Adrenal gland (tissue), 5 donors: ENCODE data around the gene GRHL3.

ENCODE experiments used
- POLR2A ChIP-seq, 2 donors: fragments of 450-650 bp; IDR thresholded peaks; one replicate each; pipeline ENCODE4 v1.6.1; 2017; ENCODE audit warnings: antibody characterized with exemption in 2 of 2, mild to moderate bottlenecking in 2 of 2, moderate library complexity in 1 of 2
- TF ChIP-seq, protein P1 (sequence below), 6 experiments: fragments of 450-650 bp in 4 of 6; fragments of 200-600 bp in 2 of 6; sonication (generic) in 1 of 6; IDR thresholded peaks; 1 replicate in 5 of 6; 2 replicates in 1 of 6; pipeline versions ENCODE4 v1.5.1 to v1.8.0; 2016 to 2021; ENCODE audit warnings: antibody characterized with exemption in 6 of 6, mild to moderate bottlenecking in 2 of 6, moderate library complexity in 1 of 6
- donor health status: DM: no; HTN: no; CAD: no.

DNA sequence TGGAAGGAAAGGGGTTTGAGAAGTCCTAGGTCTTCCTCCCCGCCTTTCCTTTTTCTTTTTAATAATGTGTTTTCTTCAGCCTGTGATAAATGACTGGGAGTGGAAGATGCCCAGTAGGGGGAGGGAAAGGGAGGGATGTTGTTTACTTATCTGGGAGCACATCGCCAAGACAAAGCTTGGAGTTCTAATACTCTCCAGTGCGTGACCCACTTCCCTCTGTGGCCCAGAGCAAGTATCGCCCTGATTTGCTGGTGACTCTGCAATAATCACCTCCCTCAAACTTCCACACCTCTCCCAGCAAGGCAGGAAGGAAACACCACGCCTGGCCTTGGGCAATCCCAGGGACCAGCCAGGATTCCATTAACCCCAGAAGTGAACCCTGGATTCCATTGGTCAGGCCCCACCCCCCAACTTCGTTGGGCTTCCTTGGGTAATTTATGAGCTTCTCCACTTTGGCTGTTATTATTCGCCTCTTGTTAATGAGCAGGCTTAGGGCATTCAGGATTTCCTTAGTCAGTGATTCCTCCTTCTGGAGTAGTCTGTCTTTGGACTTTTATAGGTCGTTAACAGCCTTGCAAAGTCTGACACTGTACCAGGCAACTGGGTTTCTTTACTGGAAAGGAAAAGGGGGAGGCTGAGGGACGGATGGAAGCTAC lies 24.3 kb upstream of the GRHL3 start:
- TF ChIP-seq, protein P1, sequence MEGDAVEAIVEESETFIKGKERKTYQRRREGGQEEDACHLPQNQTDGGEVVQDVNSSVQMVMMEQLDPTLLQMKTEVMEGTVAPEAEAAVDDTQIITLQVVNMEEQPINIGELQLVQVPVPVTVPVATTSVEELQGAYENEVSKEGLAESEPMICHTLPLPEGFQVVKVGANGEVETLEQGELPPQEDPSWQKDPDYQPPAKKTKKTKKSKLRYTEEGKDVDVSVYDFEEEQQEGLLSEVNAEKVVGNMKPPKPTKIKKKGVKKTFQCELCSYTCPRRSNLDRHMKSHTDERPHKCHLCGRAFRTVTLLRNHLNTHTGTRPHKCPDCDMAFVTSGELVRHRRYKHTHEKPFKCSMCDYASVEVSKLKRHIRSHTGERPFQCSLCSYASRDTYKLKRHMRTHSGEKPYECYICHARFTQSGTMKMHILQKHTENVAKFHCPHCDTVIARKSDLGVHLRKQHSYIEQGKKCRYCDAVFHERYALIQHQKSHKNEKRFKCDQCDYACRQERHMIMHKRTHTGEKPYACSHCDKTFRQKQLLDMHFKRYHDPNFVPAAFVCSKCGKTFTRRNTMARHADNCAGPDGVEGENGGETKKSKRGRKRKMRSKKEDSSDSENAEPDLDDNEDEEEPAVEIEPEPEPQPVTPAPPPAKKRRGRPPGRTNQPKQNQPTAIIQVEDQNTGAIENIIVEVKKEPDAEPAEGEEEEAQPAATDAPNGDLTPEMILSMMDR (IDR thresholded peaks at IDR 0.05) = peak in 2 of 6 experiments; percentile 14 to 18
- TF ChIP-seq POLR2A (IDR thresholded peaks at IDR 0.05) = no peak
